Ectodermal cell (in vitro differentiated cells): ENCODE results near the gene RPL32.
A peak's percentile ranks its signal among the peaks of the same experiment; 100 is the strongest.
"Not testable (repeated sequence)": the region's sequence is repeated elsewhere in the genome, so short reads cannot be mapped to it uniquely, and the experiment has no call there.

Source experiments
- H3K27ac ChIP-seq: 2 replicates; pipeline ENCODE4 v1.7.0; 2013; ENCODE audit warnings: mild to moderate bottlenecking, low read depth, low read length; ENCODE audit not compliant: insufficient read depth, poor library complexity, severe bottlenecking
- H3K27me3 ChIP-seq: 2 replicates; pipeline ENCODE4 v1.7.0; 2013; ENCODE audit warnings: mild to moderate bottlenecking, low read length; ENCODE audit not compliant: insufficient read depth, control insufficient read depth, poor library complexity, severe bottlenecking
- H3K36me3 ChIP-seq: one replicate; pipeline ENCODE4 v1.7.0; 2013; ENCODE audit warnings: low read length; ENCODE audit not compliant: control insufficient read depth, insufficient read depth
- H3K4me1 ChIP-seq: one replicate; pipeline ENCODE4 v1.7.0; 2013; ENCODE audit warnings: low read length; ENCODE audit not compliant: control insufficient read depth, insufficient read depth
- H3K4me3 ChIP-seq: 2 replicates; pipeline ENCODE4 v1.7.0; 2013; ENCODE audit warnings: low read depth, low read length, control low read depth; ENCODE audit not compliant: insufficient read depth
- H3K9me3 ChIP-seq: 2 replicates; pipeline ENCODE4 v1.7.0; 2013; ENCODE audit warnings: mild to moderate bottlenecking, low read length, moderate library complexity; ENCODE audit not compliant: control insufficient read depth
- WGBS, 2 experiments: methylation state at CpG; one replicate each; pipeline ENCODE4 v1.1.7; 2013; ENCODE audit warnings: missing lambda C conversion rate in 2 of 2; 5-methylcytosine and 5-hydroxymethylcytosine counted together

RPL32 gene

DNA sequence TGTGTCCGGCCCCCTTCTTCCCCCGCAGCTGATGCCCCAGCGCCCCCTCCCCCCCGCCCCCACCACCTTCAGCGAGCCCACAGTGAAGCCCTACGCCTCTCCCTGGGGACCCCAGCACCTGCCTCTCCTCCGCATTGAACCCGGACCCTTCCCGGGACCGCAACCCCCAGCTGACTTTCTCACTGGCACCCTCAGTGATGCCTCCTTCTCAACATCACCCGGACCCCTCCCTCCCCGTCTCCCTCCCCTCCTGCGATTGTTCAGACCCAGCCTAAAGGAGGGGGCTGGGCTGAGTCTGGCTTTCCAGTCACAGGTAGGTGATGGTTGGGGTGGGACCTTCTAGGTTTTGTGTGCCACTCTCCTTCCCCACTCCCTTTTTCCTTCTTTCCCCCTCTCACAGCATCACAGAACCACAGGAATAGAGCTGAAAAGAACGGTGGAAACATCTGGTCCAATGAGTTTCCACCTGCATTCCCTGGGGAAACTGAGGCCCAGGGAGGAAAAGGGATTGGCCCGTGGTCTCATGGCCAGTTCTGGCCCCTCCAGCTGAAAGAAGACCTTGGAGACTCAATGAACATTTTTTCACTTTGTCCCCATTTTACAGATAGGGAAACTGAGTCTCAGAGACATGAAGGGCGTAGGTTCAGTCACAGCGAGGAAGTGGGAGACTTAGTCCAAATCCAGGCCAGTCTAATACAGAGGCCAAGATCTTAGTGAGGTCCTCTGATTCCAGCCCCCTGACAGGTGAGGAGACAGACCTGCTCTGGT, 44.1 kb downstream of the RPL32 start:
- peaks cover 3% of the 10 kb centered on the region for H3K27me3 ChIP-seq
- H3K4me1 ChIP-seq = no peaks in the 10 kb centered on the region
- peak overlapping the region; percentile 49 for H3K4me3 ChIP-seq
- WGBS, 2 experiments = 27 to 33% methylated on average over 12 to 15 of the region's 17 CpGs
- no peaks in the 10 kb centered on the region for H3K9me3 ChIP-seq
- no peak overlapping the region for H3K27ac ChIP-seq
- H3K36me3 ChIP-seq = no peaks in the 10 kb centered on the region

DNA sequence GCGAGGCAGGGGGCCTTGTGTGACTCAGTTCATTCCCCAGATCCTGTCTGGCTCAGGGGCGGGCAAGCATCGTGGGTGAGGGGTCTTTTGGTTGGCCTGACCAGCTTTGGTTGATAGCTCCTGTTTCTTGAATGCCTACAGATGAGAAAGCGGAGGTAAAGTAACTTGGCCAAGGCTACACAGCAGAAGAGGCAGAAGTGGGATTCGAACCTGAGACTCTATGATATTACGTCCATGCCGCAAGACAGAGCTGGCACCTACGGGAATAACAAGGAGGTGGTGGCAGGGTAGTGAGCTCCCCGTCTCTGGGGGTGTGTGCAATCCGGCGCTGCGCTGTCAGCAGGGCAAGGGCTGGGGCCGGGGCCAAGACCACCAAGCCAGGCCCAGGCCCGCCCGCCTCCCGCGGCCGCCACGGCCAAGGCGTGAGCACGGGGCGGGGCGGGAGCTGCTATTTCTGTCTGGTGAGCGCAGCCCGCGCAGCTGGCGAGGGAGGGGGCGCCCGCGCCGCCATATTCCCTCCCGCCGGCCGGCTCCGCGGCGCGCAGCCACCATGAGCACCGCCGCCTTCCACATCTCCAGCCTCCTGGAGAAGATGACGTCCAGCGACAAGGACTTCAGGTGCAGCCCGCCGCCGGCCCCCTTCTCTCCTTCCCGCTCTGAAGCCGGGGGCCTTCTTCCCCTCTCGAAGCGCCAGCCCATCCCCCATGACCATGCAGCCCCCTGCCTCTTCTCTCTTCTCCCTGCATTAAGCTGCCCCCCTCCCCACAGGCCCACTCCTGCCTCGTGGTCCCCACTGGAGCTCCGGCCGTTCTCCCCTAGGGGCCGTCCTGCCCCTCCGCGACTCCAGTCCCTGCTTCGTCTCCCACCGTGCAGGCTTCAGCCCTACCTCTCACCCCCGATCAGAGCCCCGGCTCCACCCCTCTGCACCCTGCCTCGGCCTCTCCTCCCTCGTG, 44.9 kb downstream of the RPL32 start, which contains the start of gene CAND2:
CAND2 (plus strand) TSS at position 510 of the 953 bp plus-strand sequence; CDS start at position 551, 41 bp downstream.
- peaks cover 3% of the 10 kb centered on the region for H3K27me3 ChIP-seq
- no peaks in the 10 kb centered on the region for H3K9me3 ChIP-seq
- 7 to 8% methylated on average over 61 of the region's 61 CpGs for WGBS, 2 experiments
- H3K27ac ChIP-seq = no peak within 1 kb of the TSS
- H3K4me3 ChIP-seq = peak within 1 kb of the TSS; percentile 49
- H3K36me3 ChIP-seq = no peaks in the 10 kb centered on the region
- no peaks in the 10 kb centered on the region for H3K4me1 ChIP-seq

DNA sequence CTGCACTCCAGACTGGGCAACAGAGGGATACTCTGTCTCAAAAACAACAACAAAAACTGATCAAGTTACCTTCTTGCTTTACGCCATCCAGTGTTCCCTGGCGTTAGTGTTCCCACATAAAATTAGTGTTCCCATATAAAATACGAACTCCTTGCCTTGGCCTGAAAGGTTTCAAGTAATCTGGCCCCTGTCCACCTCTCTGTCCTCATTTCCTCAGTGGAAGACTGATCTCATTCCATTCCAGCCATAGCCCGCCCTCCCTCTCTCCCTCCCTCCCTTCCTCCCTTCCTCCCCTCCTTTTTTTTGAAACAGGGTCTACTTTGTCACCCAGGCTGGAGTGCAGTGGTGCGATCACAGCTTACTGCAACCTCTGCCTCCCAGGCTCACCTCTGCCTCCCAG, 47.7 kb downstream of the RPL32 start:
- no peak overlapping the region for H3K27ac ChIP-seq
- peaks cover 3% of the 10 kb centered on the region for H3K27me3 ChIP-seq
- no peaks in the 10 kb centered on the region for H3K9me3 ChIP-seq
- H3K4me3 ChIP-seq = no peak overlapping the region
- H3K4me1 ChIP-seq = no peaks in the 10 kb centered on the region
- no peaks in the 10 kb centered on the region for H3K36me3 ChIP-seq
- WGBS, 2 experiments = 86 to 89% methylated on average over 5 of the region's 5 CpGs

DNA sequence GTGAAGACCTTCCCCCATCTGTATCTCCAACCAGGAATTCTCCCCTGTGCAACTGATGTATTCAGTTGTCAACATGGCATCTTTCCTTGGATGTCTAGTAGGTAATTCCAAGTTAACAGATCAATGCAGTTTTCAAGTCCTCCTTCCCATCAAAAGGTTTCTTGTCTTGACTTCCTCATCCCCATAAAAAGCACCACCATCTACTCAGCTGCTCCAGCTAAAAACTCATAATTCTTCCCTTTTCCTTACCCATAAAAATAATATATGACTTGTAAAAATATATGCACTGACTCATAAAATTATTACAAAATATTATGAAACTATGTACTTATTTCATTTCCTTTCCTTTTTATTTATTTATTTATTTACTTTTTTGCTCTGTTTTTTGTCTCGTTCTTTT, 49.9 kb downstream of the RPL32 start:
- Histone ChIP-seq H3K27ac (no peak overlapping the region), H3K4me1 (no peaks in the 10 kb centered on the region), H3K9me3 (no peaks in the 10 kb centered on the region), H3K4me3 (no peak overlapping the region), H3K36me3 (no peaks in the 10 kb centered on the region), H3K27me3 (no peaks in the 10 kb centered on the region)
- WGBS, 2 experiments = 79 to 91% methylated on average over 1 of the region's 1 CpG

DNA sequence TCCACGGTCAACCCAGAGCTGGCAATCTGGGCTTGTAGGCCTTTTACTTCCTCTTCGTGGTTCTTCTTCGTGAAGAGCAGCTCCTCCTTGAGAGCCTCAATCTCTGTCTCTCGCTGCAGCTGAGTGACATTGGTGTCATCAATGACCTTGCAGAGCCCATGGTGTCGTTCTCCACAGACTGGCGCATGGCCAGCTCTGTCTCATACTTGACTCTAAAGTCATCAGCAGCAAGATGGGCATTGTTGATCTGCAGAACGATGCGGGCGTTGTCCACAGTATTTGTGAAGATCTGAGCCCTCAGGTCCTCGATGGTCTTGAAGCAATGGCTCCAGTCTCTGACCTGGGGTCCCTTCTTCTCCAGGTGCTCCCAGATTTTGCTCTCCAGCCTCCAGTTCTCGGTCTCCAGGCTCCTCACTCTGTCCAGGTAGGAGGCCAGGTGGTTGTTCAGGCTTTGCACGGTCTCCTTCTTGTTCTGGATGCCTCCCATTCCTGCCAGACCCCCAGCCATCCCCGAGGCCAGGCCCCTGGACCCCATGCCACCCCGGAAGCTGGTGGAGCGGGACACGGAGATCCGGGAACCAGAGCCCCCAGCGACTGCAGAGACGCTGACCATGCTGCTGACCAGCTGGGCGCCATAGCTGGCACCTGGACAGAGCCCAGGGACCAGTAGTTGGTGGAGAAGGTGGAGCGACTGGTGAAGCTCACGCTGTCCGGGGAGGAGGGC, 53.2 kb downstream of the RPL32 start:
- 91 to 95% methylated on average over 23 of the region's 23 CpGs for WGBS, 2 experiments
- H3K27ac ChIP-seq, H3K27me3 ChIP-seq, H3K9me3 ChIP-seq, H3K4me3 ChIP-seq, H3K36me3 ChIP-seq, H3K4me1 ChIP-seq: not testable (repeated sequence)

- WGBS, 2 experiments = 34 to 40% methylated on average over 9 of the region's 9 CpGs
These were observed 54.0 kb downstream of the RPL32 start for GRCh38 chr3:12787346-12787745.

GRCh38 chr3:12785096-12785495, 56.3 kb downstream of the RPL32 start:
- Histone ChIP-seq H3K27me3 (no peaks in the 10 kb centered on the region), H3K4me1 (no peaks in the 10 kb centered on the region), H3K27ac (no peak overlapping the region), H3K4me3 (no peak overlapping the region), H3K9me3 (no peaks in the 10 kb centered on the region), H3K36me3 (no peaks in the 10 kb centered on the region)
- WGBS, 2 experiments = 31 to 37% methylated on average over 4 of the region's 4 CpGs

More at GRCh38 chr3:12787346-12787745, 54.0 kb downstream of the RPL32 start:
- not testable (repeated sequence) for H3K27ac ChIP-seq, H3K4me1 ChIP-seq, H3K27me3 ChIP-seq, H3K36me3 ChIP-seq, H3K4me3 ChIP-seq, H3K9me3 ChIP-seq
